GM21526 (cell line): ENCODE measurements around the gene STK25.
"Not testable (repeated sequence)": the region's sequence is repeated elsewhere in the genome, so short reads cannot be mapped to it uniquely, and the experiment has no call there.

Experiments used
- ATAC-seq: cut with Tn5 transposase; IDR thresholded peaks from one replicate; pipeline ENCODE4 v1.9.1; 2021; ENCODE audit warnings: moderate library complexity; ENCODE audit not compliant: unreplicated experiment, low FRiP score

STK25 gene

GRCh38 chr2:241540401-241540770, 32.0 kb upstream of the STK25 start:
- ATAC-seq: no peak

GRCh38 chr2:241539616-241540374, 31.4 kb upstream of the STK25 start:
- no peak for ATAC-seq

GRCh38 chr2:241538838-241539615, 30.6 kb upstream of the STK25 start:
- ATAC-seq: no peak

- no peak for ATAC-seq
These were observed 27.7 kb upstream of the STK25 start for GRCh38 chr2:241535871-241536655.

GRCh38 chr2:241534701-241535375, 26.5 kb upstream of the STK25 start:
- no peak for ATAC-seq

- no peak for ATAC-seq
These were observed 25.9 kb upstream of the STK25 start for GRCh38 chr2:241534293-241534692.

GRCh38 chr2:241532733-241533601, 24.6 kb upstream of the STK25 start:
- ATAC-seq: no peak

- ATAC-seq: no peak
These were observed 23.8 kb upstream of the STK25 start for GRCh38 chr2:241532168-241532567.

GRCh38 chr2:241531161-241531722, 22.9 kb upstream of the STK25 start:
- ATAC-seq: no peak

- ATAC-seq: no peak
These were observed 22.2 kb upstream of the STK25 start for GRCh38 chr2:241530571-241530970.

- ATAC-seq: not testable (repeated sequence)
These were observed 17.7 kb upstream of the STK25 start for GRCh38 chr2:241525818-241526780.

- no peak for ATAC-seq
These were observed 14.1 kb upstream of the STK25 start for GRCh38 chr2:241522477-241522876.

GRCh38 chr2:241519669-241520068, 11.3 kb upstream of the STK25 start:
- no peak for ATAC-seq

- no peak for ATAC-seq
These were observed 8.9 kb upstream of the STK25 start for GRCh38 chr2:241517297-241517696.

GRCh38 chr2:241516520-241516965, 8.2 kb upstream of the STK25 start:
- ATAC-seq: no peak

- ATAC-seq: no peak
These were observed 6.8 kb upstream of the STK25 start for GRCh38 chr2:241514986-241515737.

- ATAC-seq: no peak
These were observed 6.2 kb upstream of the STK25 start for GRCh38 chr2:241514553-241514952.
